Suprapubic skin (tissue), 4 donors: ENCODE data around the gene ATXN10. TPM values are rescaled to one million over a fixed set of nuclear protein-coding genes. Genes with fewer than 3 reads are reported as not detected.
A peak's percentile ranks its signal among the peaks of the same experiment; 100 is the strongest.
"Not testable (repeated sequence)": the region's sequence is repeated elsewhere in the genome, so short reads cannot be mapped to it uniquely, and the experiment has no call there.

ENCODE experiments used
- DNase-seq, 2 donors: peaks; one replicate each; pipeline ENCODE4 v3.0.0-alpha.2; 2019; ENCODE audit warnings: low spot score in 2 of 2
- H3K27ac ChIP-seq: fragments of 200-600 bp; sonication (generic); one replicate; pipeline ENCODE4 v1.5.1; 2019
- H3K27me3 ChIP-seq: fragments of 200-600 bp; sonication (generic); one replicate; pipeline ENCODE4 v1.5.1; 2019
- H3K36me3 ChIP-seq: fragments of 200-600 bp; sonication (generic); one replicate; pipeline ENCODE4 v1.5.1; 2019
- H3K4me1 ChIP-seq: fragments of 200-600 bp; sonication (generic); one replicate; pipeline ENCODE4 v1.5.1; 2019
- H3K4me3 ChIP-seq: fragments of 200-600 bp; sonication (generic); one replicate; pipeline ENCODE4 v1.5.1; 2019; ENCODE audit warnings: mild to moderate bottlenecking
- H3K9me3 ChIP-seq: fragments of 200-600 bp; sonication (generic); one replicate; pipeline ENCODE4 v1.5.1; 2019
- CTCF ChIP-seq, 2 donors: fragments of 200-600 bp in 1 of 2; fragments of 450-650 bp in 1 of 2; sonication (generic) in 1 of 2; IDR thresholded peaks; one replicate each; pipeline ENCODE4 v1.5.1; 2016 to 2019; ENCODE audit warnings: antibody characterized with exemption in 2 of 2, mild to moderate bottlenecking in 1 of 2, moderate library complexity in 1 of 2
- EP300 ChIP-seq: sonication (generic); formaldehyde crosslinking; IDR thresholded peaks from one replicate; pipeline ENCODE4 v1.6.1; 2017; ENCODE audit warnings: antibody characterized with exemption
- POLR2A ChIP-seq, 2 donors: fragments of 450-650 bp; IDR thresholded peaks; one replicate each; pipeline ENCODE4 v1.6.1; 2017; ENCODE audit warnings: antibody characterized with exemption in 2 of 2, mild to moderate bottlenecking in 2 of 2, moderate library complexity in 2 of 2
- POLR2AphosphoS5 ChIP-seq, 3 donors: sonication (generic); formaldehyde crosslinking; IDR thresholded peaks; one replicate each; pipeline ENCODE4 v1.6.1; 2017; ENCODE audit warnings: antibody characterized with exemption in 3 of 3
- WGBS: methylation state at CpG from one replicate; pipeline ENCODE4 v1.1.5; 2018; 5-methylcytosine and 5-hydroxymethylcytosine counted together
- total RNA-seq, 4 donors: library from RNA; depleted of rRNA; stranded (reverse); fragments of >200 nt; gene quantifications; one replicate each; pipeline ENCODE4 v1.1.0, GENCODE V29; 2016

The ATXN10 gene
- total RNA-seq, 4 donors from 2014 or later = 63.2 to 79.0 (median 68.8) TPM

- Histone ChIP-seq H3K27ac (no peak overlapping the region), H3K4me3 (no peak overlapping the region), H3K36me3 (no peaks in the 10 kb centered on the region), H3K27me3 (no peaks in the 10 kb centered on the region), H3K9me3 (no peaks in the 10 kb centered on the region), H3K4me1 (no peaks in the 10 kb centered on the region)
- TF ChIP-seq POLR2AphosphoS5 (IDR thresholded peaks at IDR 0.05) (no peak), EP300 (no peak), POLR2A (IDR thresholded peaks at IDR 0.05) (no peak)
- no peak for DNase-seq
- 63% methylated on average over 1 of the region's 1 CpG for WGBS
These were observed 7.4 kb upstream of the ATXN10 start for GRCh38 chr22:45664136-45664646.

- no peak overlapping the region for H3K27ac ChIP-seq
- no peak overlapping the region for H3K4me3 ChIP-seq
- WGBS = 94% methylated on average over 5 of the region's 5 CpGs
- H3K4me1 ChIP-seq = peaks cover 13% of the 10 kb centered on the region
- TF ChIP-seq EP300 = no peak
- TF ChIP-seq POLR2AphosphoS5 (IDR thresholded peaks at IDR 0.05) = no peak
- TF ChIP-seq CTCF (IDR thresholded peaks at IDR 0.05) = no peak
- H3K27me3 ChIP-seq = no peaks in the 10 kb centered on the region
- H3K36me3 ChIP-seq = no peaks in the 10 kb centered on the region
- no peak for DNase-seq
- H3K9me3 ChIP-seq = no peaks in the 10 kb centered on the region
These were observed 4.1 kb upstream of the ATXN10 start for GRCh38 chr22:45667486-45667885.

GRCh38 chr22:45670363-45670762 lies 1.3 kb upstream of the ATXN10 start:
- peaks cover 26% of the 10 kb centered on the region for H3K4me1 ChIP-seq
- not testable (repeated sequence) for H3K36me3 ChIP-seq, DNase-seq, H3K27me3 ChIP-seq, H3K9me3 ChIP-seq, H3K27ac ChIP-seq, H3K4me3 ChIP-seq
- WGBS = 83% methylated on average over 2 of the region's 2 CpGs

- no peaks in the 10 kb centered on the region for H3K36me3 ChIP-seq
- no peaks in the 10 kb centered on the region for H3K9me3 ChIP-seq
- no peaks in the 10 kb centered on the region for H3K27me3 ChIP-seq
- H3K27ac ChIP-seq = peak overlapping the region; percentile 84
- no peak for TF ChIP-seq POLR2A (IDR thresholded peaks at IDR 0.05)
- no peak for TF ChIP-seq POLR2AphosphoS5 (IDR thresholded peaks at IDR 0.05)
- no peak for TF ChIP-seq EP300
- no peak for TF ChIP-seq CTCF (IDR thresholded peaks at IDR 0.05)
- H3K4me3 ChIP-seq = peak overlapping the region; percentile 73
- DNase-seq = peak in 1 of 2 donors; percentile 68
- WGBS = 12% methylated on average over 26 of the region's 32 CpGs
- peaks cover 26% of the 10 kb centered on the region for H3K4me1 ChIP-seq
These were observed 452 bp upstream of the ATXN10 start for GRCh38 chr22:45670981-45671782.

- Histone ChIP-seq H3K9me3 (no peaks in the 10 kb centered on the region), H3K27ac (peak overlapping the region; percentile 84), H3K4me3 (peak overlapping the region; percentile 73), H3K36me3 (no peaks in the 10 kb centered on the region), H3K27me3 (no peaks in the 10 kb centered on the region), H3K4me1 (peaks cover 26% of the 10 kb centered on the region)
- no peak for DNase-seq
- 57% methylated on average over 4 of the region's 14 CpGs for WGBS
- TF ChIP-seq CTCF (IDR thresholded peaks at IDR 0.05) (no peak), EP300 (no peak), POLR2A (IDR thresholded peaks at IDR 0.05) (no peak), POLR2AphosphoS5 (IDR thresholded peaks at IDR 0.05) (no peak)
These were observed 1.2 kb downstream of the ATXN10 start for GRCh38 chr22:45672564-45673481.
